ENCODE data around the gene EBF4.
"Not testable (repeated sequence)": the region's sequence is repeated elsewhere in the genome, so short reads cannot be mapped to it uniquely, and the experiment has no call there.

Gene EBF4

GRCh38 chr20:2798095-2798805 is 105.7 kb downstream of the EBF4 start:
- DNase-seq = no peak

- DNase-seq = no peak
These were observed 106.2 kb downstream of the EBF4 start for GRCh38 chr20:2798814-2799213.

DNA sequence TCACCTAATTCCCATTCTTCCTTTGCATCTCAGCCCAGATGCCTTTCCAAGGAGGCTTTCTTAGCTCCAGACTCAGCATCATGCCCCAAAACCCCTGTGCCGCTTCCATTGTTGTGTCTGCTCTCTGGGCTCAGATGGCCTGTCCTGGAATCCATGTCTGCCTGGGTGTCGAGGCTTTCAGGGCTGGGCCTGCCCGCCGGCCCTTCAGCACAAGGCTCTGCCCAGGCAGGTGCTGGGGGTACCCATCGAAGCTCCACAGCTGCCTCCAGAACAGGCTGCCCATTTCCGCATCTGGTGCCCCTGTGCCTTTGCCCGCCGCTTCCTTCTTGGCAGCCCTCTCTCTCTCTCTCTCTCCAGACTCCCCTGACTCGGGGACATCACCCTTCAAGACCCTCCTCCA is 106.7 kb downstream of the EBF4 start:
- no peak for DNase-seq

DNA sequence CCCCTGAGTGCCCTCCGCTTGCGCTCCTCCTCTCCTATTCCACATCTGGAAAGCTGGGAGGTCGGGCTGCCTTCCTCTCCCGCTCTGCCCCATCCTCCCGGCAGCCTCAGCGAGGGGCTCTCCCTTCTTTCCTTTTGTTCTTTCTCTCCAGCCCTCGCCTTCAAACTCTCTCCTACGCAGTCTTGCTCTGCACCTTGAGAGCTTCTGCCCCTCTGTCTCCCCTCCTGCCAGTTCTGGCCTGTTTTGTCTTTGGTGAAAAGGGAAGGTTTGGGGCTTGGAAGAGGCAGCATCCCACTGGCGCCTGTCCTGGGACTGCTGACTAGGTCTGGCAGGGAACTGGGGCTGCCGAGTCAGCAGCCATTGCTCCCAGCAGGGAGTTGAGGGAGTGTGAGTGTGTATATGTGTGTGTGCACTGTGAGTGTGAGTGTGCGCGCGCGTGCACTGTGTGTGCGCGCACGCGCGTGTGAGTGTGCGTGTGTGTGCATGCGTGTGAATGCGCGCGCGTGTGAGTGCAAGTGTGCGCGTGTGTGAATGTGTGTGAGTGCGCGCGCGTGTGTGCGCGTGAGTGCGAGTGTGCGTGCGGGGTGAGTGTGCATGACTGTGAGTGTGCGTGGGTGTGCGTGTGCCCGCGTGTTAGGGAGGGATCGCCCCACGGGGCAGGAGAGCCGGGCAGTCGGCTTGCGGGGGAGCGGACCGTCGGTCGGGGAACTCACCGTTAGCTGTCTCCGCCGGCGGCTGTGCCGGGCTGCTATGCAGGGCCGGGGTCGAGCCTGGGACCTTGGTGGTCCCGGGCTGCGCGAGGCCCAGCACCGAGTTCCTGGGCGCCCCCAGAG is 107.3 kb downstream of the EBF4 start:
- DNase-seq = no peak

GRCh38 chr20:2800521-2801285 is 108.1 kb downstream of the EBF4 start, which contains the start of gene CPXM1:
CPXM1 (minus strand) TSS chr20:2800627; CDS start chr20:2800572, 55 bp downstream.
- peak; percentile 38 to 96 for DNase-seq

DNA sequence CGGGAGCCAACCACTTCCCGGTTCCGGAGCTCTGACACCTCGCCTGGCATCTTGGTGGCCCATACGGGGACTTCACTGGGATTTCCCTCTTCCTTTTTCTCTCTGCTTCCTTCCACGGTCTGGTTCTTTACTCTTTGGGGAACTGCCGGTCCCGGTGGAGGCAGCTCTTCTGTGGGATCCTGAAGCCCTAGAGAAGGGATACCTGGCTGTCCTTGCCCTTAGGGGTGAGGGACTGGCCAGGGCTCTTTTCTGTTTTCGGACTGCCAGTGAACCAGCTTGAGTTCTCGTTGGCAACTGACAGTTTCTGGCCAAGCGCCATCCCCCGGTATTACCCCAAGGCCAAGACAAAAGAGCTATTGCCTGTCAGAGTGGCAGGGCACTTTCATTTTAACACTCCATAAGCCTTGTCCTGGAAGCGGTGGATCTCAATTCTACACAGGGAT is 108.7 kb downstream of the EBF4 start:
- peak in 1 of 2 donors; percentile 47 for DNase-seq

DNA sequence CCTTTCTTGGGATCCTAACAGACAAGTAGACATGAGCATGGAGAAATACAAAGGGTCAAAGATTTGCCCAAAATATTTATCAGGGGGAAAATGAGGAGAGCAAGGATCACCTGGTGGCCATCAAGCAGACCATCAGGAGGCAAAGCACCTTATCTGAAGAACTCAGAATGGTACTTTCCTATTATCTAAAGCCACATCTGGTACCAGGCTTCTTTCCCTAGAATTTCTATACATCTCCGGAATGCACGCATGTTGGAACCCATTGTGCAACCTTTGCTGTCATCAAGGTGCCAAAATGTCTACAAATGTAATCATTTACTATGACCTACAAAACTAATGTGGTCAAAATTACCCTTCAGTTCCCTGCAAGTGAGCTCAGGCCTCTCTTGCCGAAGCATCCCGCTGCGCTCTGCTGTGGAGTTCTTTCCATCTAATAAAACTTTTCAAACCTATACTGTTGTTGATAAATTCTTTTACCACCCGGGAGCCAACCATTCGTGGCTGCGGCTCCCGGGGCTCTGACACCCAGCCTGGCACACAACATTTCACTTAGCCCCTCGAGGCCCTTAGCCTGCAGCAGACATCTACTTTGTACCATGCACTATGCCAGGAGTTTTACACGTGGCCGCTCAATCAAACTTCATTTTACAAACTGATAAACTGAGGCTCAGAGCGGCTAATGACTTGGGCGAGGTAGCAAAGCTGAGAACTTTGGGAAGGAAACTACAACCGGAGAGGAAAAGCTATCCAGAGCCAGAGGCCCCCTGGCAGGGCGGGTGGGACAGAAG is 111.7 kb downstream of the EBF4 start:
- no peak for DNase-seq

DNA sequence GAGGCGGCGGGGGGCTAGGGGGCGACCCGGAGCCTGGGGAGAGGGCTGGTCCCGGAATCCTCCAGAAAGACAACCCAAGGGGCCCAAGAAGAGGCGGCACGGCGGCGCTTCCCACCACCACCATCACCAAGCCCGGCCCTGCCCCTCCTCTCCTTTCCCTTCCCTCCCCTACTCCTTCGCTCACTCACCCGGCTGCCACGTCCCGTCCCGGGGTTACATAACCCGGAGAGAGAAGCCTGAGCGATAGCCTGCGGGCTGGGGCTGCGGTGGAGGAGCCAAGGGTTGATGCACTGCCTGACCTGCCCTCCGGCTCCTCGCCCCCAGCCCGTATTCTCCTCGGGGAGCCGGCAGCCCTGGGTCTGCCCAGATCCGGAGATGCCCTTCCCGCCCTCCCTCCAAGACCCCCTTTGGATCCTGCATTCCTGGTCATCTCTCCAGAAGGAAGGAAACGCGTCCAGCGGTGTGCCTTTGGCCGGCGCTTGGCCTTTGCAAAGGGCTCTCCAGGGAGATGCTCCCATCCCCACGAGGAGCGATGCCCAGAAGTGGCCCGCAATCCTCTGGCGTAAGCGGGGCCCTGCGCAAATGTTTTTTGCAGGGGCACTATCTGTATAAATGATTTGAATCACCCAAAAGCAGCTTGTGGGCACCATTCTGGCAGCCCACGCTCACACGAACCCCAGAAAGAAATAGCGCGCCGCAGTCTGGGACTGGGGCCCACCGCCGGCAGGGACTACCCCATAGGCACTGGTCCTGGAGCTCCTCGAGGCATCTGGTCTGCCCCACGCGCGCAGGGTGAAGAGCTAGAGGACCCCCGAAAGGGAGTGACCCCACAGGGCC is 112.5 kb downstream of the EBF4 start:
- no peak for DNase-seq

DNA sequence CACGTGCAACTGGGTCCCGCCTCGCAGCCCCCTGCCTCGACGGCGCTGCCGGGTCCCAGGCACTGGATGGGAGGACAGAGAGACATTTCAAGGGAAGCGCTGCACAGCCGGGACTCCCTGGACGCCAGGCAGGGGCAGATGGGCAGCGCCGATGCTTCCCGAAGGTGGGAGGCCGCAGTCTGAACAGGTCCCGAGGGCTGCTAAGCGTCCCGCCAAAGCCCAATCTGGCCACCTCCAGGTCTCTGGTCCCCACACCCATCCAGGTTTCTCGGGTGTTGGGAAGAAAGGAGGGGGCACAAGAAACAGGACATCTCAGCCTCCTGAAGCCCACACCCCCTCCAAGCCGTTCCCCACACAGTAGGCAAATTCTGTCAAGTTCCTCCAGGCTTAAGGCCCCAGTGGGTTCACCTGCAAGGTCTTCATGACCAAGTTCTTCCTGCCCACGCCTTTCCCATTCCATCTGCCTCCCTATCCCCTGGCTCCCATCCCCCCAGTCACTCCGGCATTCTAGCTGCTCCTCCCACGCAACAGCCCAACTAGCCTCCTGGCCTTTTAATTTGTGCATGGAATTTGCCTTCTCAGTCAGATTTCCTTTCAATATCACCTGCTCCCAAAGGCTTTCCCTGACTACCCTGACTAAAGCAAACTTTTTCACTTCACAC is 113.2 kb downstream of the EBF4 start:
- DNase-seq = no peak

DNA sequence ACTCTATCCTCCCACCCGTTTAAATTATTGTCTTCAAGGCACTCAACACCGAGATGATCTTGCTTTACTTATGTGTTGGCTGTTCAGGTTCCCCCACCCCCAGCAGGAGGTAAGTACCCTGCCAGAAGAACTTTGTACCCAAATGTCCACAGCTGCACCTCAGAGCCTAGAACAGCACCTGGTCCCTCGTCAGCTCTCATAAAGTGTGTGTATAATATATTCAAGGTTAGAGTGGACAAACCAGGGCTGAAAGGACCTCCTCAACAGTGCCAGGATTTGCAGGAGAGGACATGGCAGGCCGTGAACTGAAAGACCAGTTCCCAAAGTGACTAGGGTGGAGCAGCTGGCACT is 113.7 kb downstream of the EBF4 start:
- no peak for DNase-seq

GRCh38 chr20:2807019-2807418 is 114.4 kb downstream of the EBF4 start:
- DNase-seq = no peak

GRCh38 chr20:2807929-2808328 is 115.3 kb downstream of the EBF4 start:
- DNase-seq = not testable (repeated sequence)

DNA sequence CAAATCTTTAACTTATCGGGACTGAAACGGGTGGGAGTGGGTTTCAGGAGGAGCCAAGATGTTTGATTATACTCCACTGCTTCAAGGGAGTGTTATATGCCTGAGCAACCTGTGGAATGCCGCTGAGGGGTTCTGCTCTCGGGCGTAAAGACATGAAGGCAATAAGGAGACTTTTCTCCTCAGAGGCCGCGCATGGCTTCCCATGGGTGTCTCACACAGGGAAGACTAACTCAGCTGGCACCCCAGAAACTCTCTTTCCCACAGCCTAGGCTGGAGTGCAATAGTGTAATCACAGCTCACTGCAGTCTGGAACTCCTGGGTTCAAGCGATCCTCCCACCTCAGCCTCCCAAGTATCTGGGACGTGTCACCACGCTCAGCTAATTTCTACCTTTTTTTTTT is 117.1 kb downstream of the EBF4 start:
- DNase-seq = no peak

Measured in bone marrow (tissue), 2 donors.